Hepatocyte (in vitro differentiated cells): ENCODE results near the gene OR13J1. TPM values are rescaled to one million over a fixed set of nuclear protein-coding genes. Genes with fewer than 3 reads are reported as not detected.

Experiments
- DNase-seq: peaks from one replicate; pipeline ENCODE4 v3.0.0-alpha.2; 2016; ENCODE audit warnings: low spot score
- H2AFZ ChIP-seq: fragments of 200-600 bp; sonication (generic); 2 replicates; pipeline ENCODE4 v1.6.0; 2016; ENCODE audit warnings: antibody characterized with exemption, mild to moderate bottlenecking
- H3K27ac ChIP-seq: fragments of 200-600 bp; sonication (generic); 2 replicates; pipeline ENCODE4 v1.5.1; 2016; ENCODE audit warnings: mild to moderate bottlenecking
- H3K27me3 ChIP-seq: fragments of 200-600 bp; sonication (generic); 2 replicates; pipeline ENCODE4 v1.6.1; 2016
- H3K36me3 ChIP-seq: fragments of 200-600 bp; sonication (generic); replicated peaks from 2 replicates; pipeline ENCODE4 v1.5.1; 2016; ENCODE audit warnings: low read depth; ENCODE audit not compliant: insufficient read depth
- H3K4me1 ChIP-seq: fragments of 200-600 bp; sonication (generic); 2 replicates; pipeline ENCODE4 v1.5.1; 2016; ENCODE audit warnings: mild to moderate bottlenecking, moderate library complexity; ENCODE audit not compliant: insufficient read depth
- H3K4me2 ChIP-seq: fragments of 200-600 bp; sonication (generic); 2 replicates; pipeline ENCODE4 v1.6.0; 2016
- H3K4me3 ChIP-seq: fragments of 200-600 bp; sonication (generic); 2 replicates; pipeline ENCODE4 v1.5.1; 2016; ENCODE audit warnings: mild to moderate bottlenecking
- H3K79me2 ChIP-seq: fragments of 200-600 bp; sonication (generic); 2 replicates; pipeline ENCODE4 v1.6.0; 2017; ENCODE audit warnings: mild to moderate bottlenecking
- H3K9me2 ChIP-seq: fragments of 200-600 bp; sonication (generic); replicated peaks from 2 replicates; pipeline ENCODE4 v1.6.0; 2017; ENCODE audit warnings: mild to moderate bottlenecking; ENCODE audit not compliant: insufficient read depth
- H3K9me3 ChIP-seq: fragments of 200-600 bp; sonication (generic); 2 replicates; pipeline ENCODE4 v1.5.1; 2016; ENCODE audit warnings: low read depth, mild to moderate bottlenecking
- H4K20me1 ChIP-seq: fragments of 200-600 bp; sonication (generic); 2 replicates; pipeline ENCODE4 v1.6.0; 2016; ENCODE audit warnings: mild to moderate bottlenecking; ENCODE audit not compliant: insufficient read depth, poor library complexity, severe bottlenecking
- EZH2 ChIP-seq: fragments of 200-600 bp; sonication (generic); IDR thresholded peaks from 2 replicates; pipeline ENCODE4 v1.6.1; 2016; ENCODE audit warnings: antibody characterized with exemption, mild to moderate bottlenecking, borderline replicate concordance
- EZH2phosphoT487 ChIP-seq: fragments of 200-600 bp; sonication (generic); IDR thresholded peaks from one replicate; pipeline ENCODE4 v1.6.1; 2018; ENCODE audit warnings: antibody characterized with exemption, mild to moderate bottlenecking, low read depth, moderate library complexity; ENCODE audit not compliant: unreplicated experiment, severe bottlenecking
- WGBS: methylation state at CpG from one replicate; pipeline ENCODE4 v1.1.6; 2016; ENCODE audit warnings: low lambda C conversion rate; ENCODE audit errors: missing lambda C conversion rate; 5-methylcytosine and 5-hydroxymethylcytosine counted together
- polyA plus RNA-seq: library from polyadenylated mRNA; unstranded; fragments of >200 nt; fragmentation: Nextera tagmentation; extraction: Ambion mirVana; gene quantifications from 2 replicates; pipeline ENCODE4 v1.2.1, GENCODE V29; 2016
- total RNA-seq: library from RNA; depleted of rRNA; stranded (reverse); fragments of >200 nt; gene quantifications from 2 replicates; pipeline ENCODE4 v1.2.3, GENCODE V29; 2014
- TF ChIP-seq, protein P1 (sequence below): fragments of 200-600 bp; sonication (generic); IDR thresholded peaks from 2 replicates; pipeline ENCODE4 v1.5.1; 2016; ENCODE audit warnings: antibody characterized with exemption, mild to moderate bottlenecking; ENCODE audit not compliant: poor library complexity

OR13J1 gene
- total and polyA plus RNA-seq, 2 experiments from 2014 or later: not detected

DNA sequence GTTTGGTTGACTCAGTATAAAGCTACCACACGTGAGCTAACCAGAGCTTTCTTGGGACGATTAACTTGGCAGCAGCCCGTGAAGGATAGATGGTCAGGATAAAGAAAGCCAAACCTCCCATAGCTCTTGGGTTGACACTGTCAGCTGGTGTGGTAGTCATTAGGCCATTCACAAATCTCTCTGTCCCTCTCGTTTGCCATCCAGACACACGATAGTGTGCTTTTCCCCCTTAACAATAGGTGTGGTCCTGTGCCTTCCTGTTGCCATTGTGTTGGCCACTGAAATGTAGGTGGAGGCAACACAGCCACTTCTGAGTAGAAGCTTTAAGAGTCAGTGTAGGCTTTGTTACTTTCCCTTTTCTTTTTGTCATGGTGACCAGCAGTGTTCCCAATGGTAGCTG, 11.7 kb downstream of the OR13J1 start:
- Histone ChIP-seq H2AFZ (no peak overlapping the region), H3K79me2 (no peaks in the 10 kb centered on the region), H3K9me2 (no peaks in the 10 kb centered on the region), H3K27me3 (peaks cover 4% of the 10 kb centered on the region), H3K4me3 (no peak overlapping the region), H4K20me1 (no peaks in the 10 kb centered on the region), H3K4me1 (no peaks in the 10 kb centered on the region), H3K36me3 (no peaks in the 10 kb centered on the region), H3K27ac (no peak overlapping the region), H3K4me2 (no peak overlapping the region), H3K9me3 (no peaks in the 10 kb centered on the region)
- 84% methylated on average over 5 of the region's 5 CpGs for WGBS
- TF ChIP-seq, protein P1, sequence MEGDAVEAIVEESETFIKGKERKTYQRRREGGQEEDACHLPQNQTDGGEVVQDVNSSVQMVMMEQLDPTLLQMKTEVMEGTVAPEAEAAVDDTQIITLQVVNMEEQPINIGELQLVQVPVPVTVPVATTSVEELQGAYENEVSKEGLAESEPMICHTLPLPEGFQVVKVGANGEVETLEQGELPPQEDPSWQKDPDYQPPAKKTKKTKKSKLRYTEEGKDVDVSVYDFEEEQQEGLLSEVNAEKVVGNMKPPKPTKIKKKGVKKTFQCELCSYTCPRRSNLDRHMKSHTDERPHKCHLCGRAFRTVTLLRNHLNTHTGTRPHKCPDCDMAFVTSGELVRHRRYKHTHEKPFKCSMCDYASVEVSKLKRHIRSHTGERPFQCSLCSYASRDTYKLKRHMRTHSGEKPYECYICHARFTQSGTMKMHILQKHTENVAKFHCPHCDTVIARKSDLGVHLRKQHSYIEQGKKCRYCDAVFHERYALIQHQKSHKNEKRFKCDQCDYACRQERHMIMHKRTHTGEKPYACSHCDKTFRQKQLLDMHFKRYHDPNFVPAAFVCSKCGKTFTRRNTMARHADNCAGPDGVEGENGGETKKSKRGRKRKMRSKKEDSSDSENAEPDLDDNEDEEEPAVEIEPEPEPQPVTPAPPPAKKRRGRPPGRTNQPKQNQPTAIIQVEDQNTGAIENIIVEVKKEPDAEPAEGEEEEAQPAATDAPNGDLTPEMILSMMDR: no peak
- no peak for TF ChIP-seq EZH2phosphoT487
- no peak for TF ChIP-seq EZH2
- DNase-seq: no peak

DNA sequence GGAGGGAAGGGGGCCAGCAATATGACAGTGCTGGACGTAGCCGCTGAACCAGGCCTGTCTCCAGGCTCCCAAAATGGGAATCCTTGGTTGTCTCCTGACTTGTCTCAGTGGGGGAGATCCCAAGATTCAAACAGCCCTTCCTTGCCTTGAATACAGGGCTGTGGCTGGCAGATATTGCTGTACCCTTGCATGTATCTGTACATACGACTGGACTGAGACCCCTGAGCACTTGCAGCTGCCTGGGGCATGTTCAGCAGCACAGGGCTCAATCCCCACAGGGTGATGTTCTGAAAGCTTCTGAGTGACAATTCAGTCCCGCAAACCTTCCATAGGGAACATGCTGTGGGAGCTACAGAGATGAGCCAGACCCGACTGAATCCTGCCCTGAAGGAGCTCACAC, 13.3 kb downstream of the OR13J1 start:
- peaks cover 2% of the 10 kb centered on the region for H3K27me3 ChIP-seq
- H4K20me1 ChIP-seq: no peaks in the 10 kb centered on the region
- H3K9me3 ChIP-seq: no peaks in the 10 kb centered on the region
- H2AFZ ChIP-seq: no peak overlapping the region
- no peaks in the 10 kb centered on the region for H3K4me1 ChIP-seq
- H3K9me2 ChIP-seq: no peaks in the 10 kb centered on the region
- H3K79me2 ChIP-seq: no peaks in the 10 kb centered on the region
- WGBS: 89% methylated on average over 5 of the region's 5 CpGs
- H3K4me2 ChIP-seq: no peak overlapping the region
- no peak for TF ChIP-seq EZH2
- no peak for TF ChIP-seq EZH2phosphoT487
- TF ChIP-seq, protein P1: no peak
- DNase-seq: peak; percentile 2
- no peaks in the 10 kb centered on the region for H3K36me3 ChIP-seq
- no peak overlapping the region for H3K27ac ChIP-seq
- no peak overlapping the region for H3K4me3 ChIP-seq

DNA sequence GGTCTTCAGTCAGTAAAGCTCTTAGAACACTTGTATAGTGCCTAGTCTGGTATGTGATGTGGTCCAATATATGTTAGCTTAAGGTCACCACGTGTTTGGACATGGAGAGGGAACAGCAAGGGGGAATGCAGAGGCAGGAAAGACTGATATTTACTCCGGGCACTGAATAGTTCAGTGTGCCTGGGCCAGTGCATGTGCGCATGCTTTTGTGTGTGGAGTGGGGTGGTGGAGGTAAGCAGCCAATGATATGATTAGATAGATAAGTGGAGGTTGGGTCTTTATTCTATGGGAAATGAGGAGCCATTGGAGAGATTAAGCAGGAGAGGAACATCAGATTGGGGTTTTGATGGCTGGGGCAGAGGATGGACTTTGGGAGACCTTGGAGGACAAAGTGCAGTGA, 14.0 kb downstream of the OR13J1 start:
- no peak overlapping the region for H2AFZ ChIP-seq
- TF ChIP-seq EZH2: no peak
- no peaks in the 10 kb centered on the region for H4K20me1 ChIP-seq
- H3K9me2 ChIP-seq: no peaks in the 10 kb centered on the region
- no peaks in the 10 kb centered on the region for H3K27me3 ChIP-seq
- H3K4me3 ChIP-seq: no peak overlapping the region
- no peaks in the 10 kb centered on the region for H3K9me3 ChIP-seq
- WGBS: 75% methylated on average over 3 of the region's 3 CpGs
- H3K36me3 ChIP-seq: no peaks in the 10 kb centered on the region
- H3K4me2 ChIP-seq: no peak overlapping the region
- H3K4me1 ChIP-seq: no peaks in the 10 kb centered on the region
- DNase-seq: no peak
- H3K79me2 ChIP-seq: no peaks in the 10 kb centered on the region
- no peak overlapping the region for H3K27ac ChIP-seq

DNA sequence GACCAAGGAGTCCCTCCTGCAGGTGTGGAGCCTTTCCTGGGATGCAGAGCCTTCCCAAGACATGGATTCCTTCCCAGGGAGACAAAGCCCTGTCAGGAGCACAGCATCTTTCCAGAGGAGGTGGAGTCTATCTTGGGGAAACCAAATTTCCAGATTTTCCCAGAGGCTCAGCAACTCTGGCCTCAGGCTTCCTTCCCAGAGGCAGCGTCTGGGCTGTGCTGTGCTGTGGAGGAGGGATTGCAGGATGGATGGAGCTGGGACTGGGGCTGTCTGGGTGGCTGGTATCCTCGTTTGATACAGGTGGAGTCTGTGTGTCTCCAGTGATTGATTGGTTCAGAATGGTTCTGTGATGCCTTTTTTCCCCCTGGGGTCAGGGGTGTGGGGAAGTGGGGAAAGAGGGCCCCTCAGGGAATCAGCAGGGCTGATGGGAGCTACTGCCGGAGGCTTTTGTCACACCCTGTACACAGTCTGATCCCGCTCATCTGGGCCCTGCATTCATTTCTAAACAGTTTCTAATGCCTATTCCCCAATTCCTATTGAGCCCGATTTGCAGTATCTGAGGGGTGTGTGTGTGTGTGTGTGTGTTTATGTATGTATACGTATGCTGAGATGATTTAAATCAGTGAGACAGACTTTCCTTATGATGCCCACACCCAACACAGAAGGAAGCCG, 16.0 kb downstream of the OR13J1 start:
- no peaks in the 10 kb centered on the region for H3K9me2 ChIP-seq
- no peak overlapping the region for H3K27ac ChIP-seq
- H3K4me1 ChIP-seq: no peaks in the 10 kb centered on the region
- H3K79me2 ChIP-seq: no peaks in the 10 kb centered on the region
- TF ChIP-seq, protein P1: no peak
- TF ChIP-seq EZH2phosphoT487: no peak
- TF ChIP-seq EZH2: no peak
- H3K27me3 ChIP-seq: no peaks in the 10 kb centered on the region
- no peaks in the 10 kb centered on the region for H3K36me3 ChIP-seq
- no peaks in the 10 kb centered on the region for H4K20me1 ChIP-seq
- H3K4me2 ChIP-seq: no peak overlapping the region
- H2AFZ ChIP-seq: no peak overlapping the region
- DNase-seq: no peak
- 89% methylated on average over 7 of the region's 7 CpGs for WGBS
- no peaks in the 10 kb centered on the region for H3K9me3 ChIP-seq
- H3K4me3 ChIP-seq: no peak overlapping the region
